ACC112 (cell line): ENCODE data around the gene OSTM1.

Source experiments
- H2AFZ ChIP-seq: fragments of 200-600 bp; sonication (generic); one replicate; pipeline ENCODE4 v1.6.0; 2017; ENCODE audit warnings: antibody characterized with exemption, low read length; ENCODE audit not compliant: unreplicated experiment
- H3K27ac ChIP-seq: fragments of 200-600 bp; sonication (generic); 2 replicates; pipeline ENCODE4 v1.5.1; 2014; ENCODE audit warnings: low read depth, mild to moderate bottlenecking, antibody characterized with exemption, low read length, moderate library complexity
- H3K27me3 ChIP-seq: fragments of 200-600 bp; sonication (generic); 2 replicates; pipeline ENCODE4 v1.6.1; 2014; ENCODE audit warnings: mild to moderate bottlenecking, antibody characterized with exemption, low read length, moderate library complexity, mixed read lengths; ENCODE audit not compliant: insufficient read depth
- H3K36me3 ChIP-seq: fragments of 200-600 bp; sonication (generic); 2 replicates; pipeline ENCODE4 v1.6.1; 2016; ENCODE audit warnings: mild to moderate bottlenecking, antibody characterized with exemption, low read length, moderate library complexity, mixed read lengths; ENCODE audit not compliant: insufficient read depth
- H3K4me1 ChIP-seq: fragments of 200-600 bp; sonication (generic); one replicate; pipeline ENCODE4 v1.6.1; 2016; ENCODE audit warnings: low read length, mixed read lengths; ENCODE audit not compliant: insufficient read depth, unreplicated experiment, control insufficient read depth
- H3K4me3 ChIP-seq: fragments of 200-600 bp; sonication (generic); 2 replicates; pipeline ENCODE4 v1.5.1; 2014; ENCODE audit warnings: mild to moderate bottlenecking, low read depth, low read length
- H3K79me2 ChIP-seq: fragments of 200-600 bp; sonication (generic); one replicate; pipeline ENCODE4 v1.6.0; 2016; ENCODE audit warnings: low read length; ENCODE audit not compliant: control insufficient read depth, unreplicated experiment, insufficient read depth

OSTM1 gene

DNA sequence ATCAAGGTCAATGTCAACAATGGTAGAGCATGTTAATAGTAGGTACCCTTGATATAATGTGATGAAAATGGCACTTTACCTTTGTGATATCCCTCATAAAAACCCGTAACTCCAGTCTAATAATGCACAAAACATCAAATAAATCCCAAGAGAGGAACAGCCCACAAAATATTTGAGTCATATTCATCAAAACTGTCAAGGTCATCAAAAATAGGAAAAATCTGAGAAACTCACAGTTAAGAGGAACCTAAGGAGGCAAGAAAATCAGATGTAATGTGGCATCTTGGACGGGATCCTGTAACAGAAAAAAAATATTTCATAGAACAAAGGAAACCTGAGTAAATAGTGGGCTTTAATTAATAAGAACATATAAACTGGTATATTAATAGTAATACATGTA, 25.5 kb upstream of the OSTM1 start:
- Histone ChIP-seq H3K4me3 (no peak overlapping the region), H3K27me3 (0 out of 2 replicates have a peak, but pooled peaks cover 4% of the 10 kb centered on the region), H2AFZ (no peak overlapping the region), H3K36me3 (no peaks in the 10 kb centered on the region), H3K27ac (no peak overlapping the region), H3K79me2 (no peaks in the 10 kb centered on the region), H3K4me1 (no peaks in the 10 kb centered on the region)

DNA sequence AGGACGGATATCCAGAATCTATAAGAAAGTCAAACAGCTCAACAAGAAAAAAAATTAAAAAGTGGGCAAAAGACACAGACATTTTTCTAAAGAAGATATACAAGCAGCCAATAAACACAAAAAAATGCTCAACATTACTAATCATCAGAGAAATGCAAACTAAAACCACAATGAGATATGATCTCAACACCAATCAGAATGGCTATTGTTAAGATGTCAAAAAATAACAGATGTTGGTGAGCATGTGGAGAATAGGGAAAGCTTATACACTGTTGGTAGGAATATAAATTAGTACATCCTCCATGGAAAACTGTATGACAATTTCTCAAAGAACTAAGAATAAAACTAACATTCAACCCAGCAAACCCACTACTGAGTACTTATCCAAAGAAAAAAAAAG, 23.3 kb upstream of the OSTM1 start:
- Histone ChIP-seq H2AFZ (no peak overlapping the region), H3K4me1 (no peaks in the 10 kb centered on the region), H3K36me3 (no peaks in the 10 kb centered on the region), H3K4me3 (no peak overlapping the region), H3K27ac (no peak overlapping the region), H3K79me2 (no peaks in the 10 kb centered on the region), H3K27me3 (0 out of 2 replicates have a peak, but pooled peaks cover 4% of the 10 kb centered on the region)

DNA sequence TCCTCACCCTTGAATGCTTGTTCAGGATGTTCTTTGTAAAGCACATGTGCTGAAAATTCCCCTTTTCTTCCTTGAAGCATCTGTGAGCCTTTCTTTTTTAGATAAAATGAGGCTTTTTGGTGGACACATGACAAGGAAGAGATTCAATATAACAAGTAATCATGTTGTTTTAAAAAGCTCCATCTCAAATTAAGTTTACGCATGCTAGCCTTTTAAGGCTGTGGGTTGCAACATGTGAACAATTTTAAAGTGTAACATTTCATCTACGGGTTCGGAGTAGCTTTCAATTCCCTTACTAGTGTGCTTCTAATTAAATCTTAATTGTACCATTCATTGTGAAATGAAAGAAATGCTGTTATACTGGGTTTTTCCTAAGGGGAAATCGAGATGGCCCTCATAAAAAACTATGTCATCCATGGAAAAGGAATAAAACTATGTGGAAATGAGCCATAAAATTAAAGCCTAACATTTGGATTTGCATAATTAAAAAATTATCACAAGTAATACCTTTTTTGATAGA, 19.3 kb upstream of the OSTM1 start:
- Histone ChIP-seq H3K27me3 (peaks cover 12% of the 10 kb centered on the region), H3K4me3 (no peak overlapping the region), H3K36me3 (no peaks in the 10 kb centered on the region), H2AFZ (no peak overlapping the region), H3K79me2 (no peaks in the 10 kb centered on the region), H3K27ac (no peak overlapping the region), H3K4me1 (no peaks in the 10 kb centered on the region)

DNA sequence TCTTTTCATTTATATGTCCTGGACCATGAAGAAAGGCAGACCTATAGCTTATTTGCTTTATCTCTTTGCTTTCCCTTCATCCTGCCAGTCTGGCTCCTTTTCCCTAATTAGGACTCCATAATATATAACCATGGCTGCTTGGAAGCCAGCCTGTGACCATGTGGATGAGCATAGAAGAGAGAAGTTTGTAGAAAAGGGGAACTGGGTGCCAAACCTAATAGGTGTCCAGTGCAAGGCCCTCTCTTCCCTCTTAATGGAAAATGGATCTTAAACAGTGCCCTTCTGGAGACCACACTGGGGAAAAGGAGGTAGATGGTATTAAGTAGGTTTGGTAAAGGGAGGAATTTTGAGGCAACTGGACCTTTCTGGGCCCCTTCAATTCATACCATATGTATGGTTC, 16.7 kb upstream of the OSTM1 start:
- Histone ChIP-seq H3K27me3 (peaks cover 12% of the 10 kb centered on the region), H3K27ac (no peak overlapping the region), H3K36me3 (no peaks in the 10 kb centered on the region), H3K79me2 (no peaks in the 10 kb centered on the region), H2AFZ (no peak overlapping the region), H3K4me3 (no peak overlapping the region), H3K4me1 (no peaks in the 10 kb centered on the region)

DNA sequence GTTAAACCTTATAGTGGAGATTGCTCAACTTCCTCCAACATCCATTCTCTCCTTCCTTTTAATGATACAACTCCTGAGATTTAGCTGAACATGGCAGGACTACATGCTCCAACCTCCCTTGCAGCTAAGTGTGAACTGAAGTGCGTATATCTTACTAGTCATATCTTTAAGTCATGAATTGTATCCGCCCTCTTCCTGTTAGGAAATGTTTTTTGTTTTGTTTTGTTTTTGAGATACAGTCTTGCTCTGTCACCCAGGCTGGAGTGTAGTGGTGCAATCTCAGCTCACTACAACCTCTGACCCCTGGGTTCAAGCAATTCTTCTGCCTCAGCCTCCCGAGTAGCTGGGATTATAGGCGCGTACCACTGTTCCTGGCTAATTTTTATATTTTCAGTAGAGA, 8.8 kb upstream of the OSTM1 start:
- no peak overlapping the region for H2AFZ ChIP-seq
- no peaks in the 10 kb centered on the region for H3K79me2 ChIP-seq
- H3K4me1 ChIP-seq: no peaks in the 10 kb centered on the region
- no peaks in the 10 kb centered on the region for H3K36me3 ChIP-seq
- no peak overlapping the region for H3K27ac ChIP-seq
- H3K27me3 ChIP-seq: peaks cover 3% of the 10 kb centered on the region; the same call in 1 of the 2 replicates
- no peak overlapping the region for H3K4me3 ChIP-seq

DNA sequence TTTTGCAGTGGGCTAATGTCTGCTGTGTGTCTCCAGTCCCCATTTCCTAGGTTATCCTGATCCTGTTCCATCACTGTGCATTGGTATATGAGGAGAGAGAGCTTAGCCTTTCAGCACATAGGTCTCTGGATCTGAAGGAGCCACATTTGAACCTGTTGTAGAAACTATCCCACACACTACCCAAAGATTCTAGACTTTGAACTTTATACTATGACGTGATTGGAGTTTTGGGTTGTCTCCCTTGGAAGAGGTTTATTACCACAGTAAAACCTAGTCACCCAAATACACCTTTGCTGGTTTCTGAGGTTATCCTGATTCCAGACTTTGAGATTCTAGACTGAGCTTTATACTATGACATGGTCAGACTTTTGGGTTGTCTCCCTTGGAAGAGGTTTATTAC, 8.0 kb upstream of the OSTM1 start:
- H3K27ac ChIP-seq: no peak overlapping the region
- H3K27me3 ChIP-seq: peaks cover 3% of the 10 kb centered on the region; the same call in 1 of the 2 replicates
- H3K4me1 ChIP-seq: no peaks in the 10 kb centered on the region
- no peak overlapping the region for H2AFZ ChIP-seq
- no peak overlapping the region for H3K4me3 ChIP-seq
- H3K36me3 ChIP-seq: no peaks in the 10 kb centered on the region
- H3K79me2 ChIP-seq: no peaks in the 10 kb centered on the region

DNA sequence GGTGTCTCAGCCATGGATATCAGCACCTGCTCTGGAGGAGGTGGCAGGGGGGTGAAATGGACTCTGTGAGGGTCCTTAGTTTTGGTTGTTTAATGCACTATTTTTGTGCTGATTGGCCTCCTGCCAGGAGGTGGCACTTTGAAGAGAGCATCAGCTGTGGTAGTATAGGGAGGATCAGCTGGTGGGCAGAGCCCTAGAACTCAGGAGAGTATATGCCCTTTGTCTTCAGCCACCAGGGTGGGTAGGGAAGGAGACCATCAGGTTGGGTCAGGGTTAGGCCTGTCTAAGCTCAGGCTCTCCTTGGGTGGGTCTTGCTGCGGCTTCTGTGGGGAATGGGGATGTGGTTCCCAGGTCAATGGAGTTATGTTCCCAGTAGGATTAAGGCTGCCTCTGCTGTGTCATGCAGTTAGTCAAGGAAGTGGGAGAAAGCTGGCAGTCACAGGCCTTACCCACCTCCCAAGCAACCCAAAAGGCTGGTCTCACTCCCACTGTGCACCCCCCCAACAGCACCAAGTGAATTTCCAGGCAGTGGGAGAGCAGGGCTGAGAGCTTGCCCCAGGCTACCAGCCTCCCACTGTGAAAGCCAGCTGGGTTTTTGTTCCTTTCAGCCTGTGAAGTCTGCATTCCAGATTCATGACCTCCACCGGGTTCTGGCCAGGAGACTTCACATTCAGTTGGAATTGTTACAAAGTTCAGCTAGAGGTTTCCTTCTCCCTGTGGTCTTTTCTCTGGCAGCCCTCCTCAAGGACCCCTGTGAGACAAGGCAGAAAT, 5.7 kb upstream of the OSTM1 start:
- no peak overlapping the region for H2AFZ ChIP-seq
- peaks cover 2% of the 10 kb centered on the region; the same call in 1 of the 2 replicates for H3K27me3 ChIP-seq
- H3K27ac ChIP-seq: no peak overlapping the region
- peaks cover 5% of the 10 kb centered on the region for H3K4me1 ChIP-seq
- no peaks in the 10 kb centered on the region for H3K36me3 ChIP-seq
- H3K4me3 ChIP-seq: no peak overlapping the region
- H3K79me2 ChIP-seq: no peaks in the 10 kb centered on the region

DNA sequence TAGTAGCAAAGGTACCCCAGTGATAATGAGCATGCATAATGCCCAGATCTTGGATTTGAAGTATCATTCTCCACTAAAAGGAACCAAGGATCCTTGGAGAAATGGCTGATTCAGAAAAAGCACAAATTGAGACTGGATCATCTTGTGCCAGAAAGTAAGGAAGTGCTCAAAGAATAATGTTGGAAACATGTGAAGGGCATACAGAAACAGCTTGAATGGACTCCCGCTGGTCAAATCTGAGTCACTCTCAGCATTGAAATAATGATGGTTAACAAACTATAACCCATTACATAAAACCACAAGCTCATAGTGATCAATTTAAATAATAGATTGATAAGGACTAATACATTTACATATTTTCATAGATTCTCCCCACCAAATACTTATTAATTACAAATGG, 3.6 kb upstream of the OSTM1 start:
- H3K79me2 ChIP-seq: peaks cover 9% of the 10 kb centered on the region
- peaks cover 12% of the 10 kb centered on the region for H3K4me1 ChIP-seq
- H3K36me3 ChIP-seq: no peaks in the 10 kb centered on the region
- H3K27ac ChIP-seq: no peak overlapping the region
- H3K27me3 ChIP-seq: no peaks in the 10 kb centered on the region
- H3K4me3 ChIP-seq: no peak overlapping the region
- no peak overlapping the region for H2AFZ ChIP-seq

DNA sequence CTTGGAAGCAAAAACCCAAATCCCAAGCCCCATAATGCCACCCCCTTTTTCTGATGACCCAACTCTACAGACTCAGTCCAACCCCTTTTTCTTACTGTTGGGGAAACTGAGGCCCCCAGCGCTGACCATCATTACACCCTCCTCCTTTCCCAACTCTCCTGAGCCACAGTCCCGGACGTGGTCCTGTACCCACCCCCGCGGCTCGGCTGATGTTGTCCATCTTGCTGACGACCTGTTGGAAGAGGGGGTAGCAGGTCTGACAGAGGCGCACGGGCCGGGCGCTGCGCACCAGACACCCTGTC, 533 bp downstream of the OSTM1 start:
- Histone ChIP-seq H3K79me2 (peaks cover 10% of the 10 kb centered on the region), H2AFZ (peak overlapping the region; percentile 97), H3K27me3 (no peaks in the 10 kb centered on the region), H3K4me3 (peak overlapping the region; percentile 95), H3K36me3 (no peaks in the 10 kb centered on the region), H3K27ac (no peak overlapping the region), H3K4me1 (peaks cover 12% of the 10 kb centered on the region)

DNA sequence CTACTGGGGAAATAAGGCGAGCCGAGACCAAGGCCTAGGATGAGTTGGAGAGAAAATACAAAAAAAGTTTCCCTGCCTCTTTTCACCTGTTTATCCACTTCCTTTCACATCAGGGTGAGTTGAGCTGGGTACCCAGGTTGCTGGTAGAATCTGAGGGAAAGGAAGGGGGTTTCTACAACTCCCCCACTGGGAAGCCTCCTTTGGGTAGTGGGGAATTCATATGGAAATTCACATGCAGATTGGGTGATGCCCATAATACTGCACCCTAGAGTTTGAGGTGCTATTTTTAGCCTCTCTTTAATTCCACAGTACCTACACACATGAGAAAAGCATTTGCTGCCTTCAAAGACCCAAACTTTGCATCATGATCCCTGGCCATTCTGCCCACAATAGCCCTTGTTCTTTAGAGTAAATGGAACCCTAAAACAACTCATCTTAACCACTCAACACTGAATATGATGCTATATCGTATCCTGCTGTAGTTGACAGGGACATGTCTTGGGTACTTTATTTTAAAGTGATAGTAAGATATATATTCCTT, 2.7 kb downstream of the OSTM1 start:
- Histone ChIP-seq H3K36me3 (no peaks in the 10 kb centered on the region), H3K4me3 (no peak overlapping the region), H2AFZ (no peak overlapping the region), H3K79me2 (peaks cover 10% of the 10 kb centered on the region), H3K27me3 (no peaks in the 10 kb centered on the region), H3K27ac (no peak overlapping the region), H3K4me1 (peaks cover 12% of the 10 kb centered on the region)

DNA sequence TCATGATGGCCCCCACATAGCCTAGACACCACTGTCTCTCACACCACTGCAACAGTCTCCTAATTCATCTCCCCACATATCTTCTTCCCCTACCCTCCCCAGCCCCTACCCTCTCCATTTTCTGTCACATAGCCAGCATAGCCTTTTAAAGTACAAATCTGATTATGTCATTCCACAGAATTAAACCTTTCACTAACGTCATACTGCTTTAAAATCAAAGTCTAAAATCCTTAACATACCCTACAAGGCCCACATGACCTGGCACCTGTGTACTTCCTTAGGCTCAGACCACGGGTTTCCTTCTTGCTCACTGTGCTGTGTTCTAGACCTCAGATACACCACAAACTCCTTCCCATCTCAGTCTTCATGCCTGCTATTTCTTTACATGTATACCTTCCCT, 5.9 kb downstream of the OSTM1 start:
- Histone ChIP-seq H3K4me1 (peaks cover 7% of the 10 kb centered on the region), H3K36me3 (no peaks in the 10 kb centered on the region)

More for the DNA sequence above, 5.9 kb downstream of the OSTM1 start:
- H3K27me3 ChIP-seq: no peaks in the 10 kb centered on the region
- H3K79me2 ChIP-seq: peaks cover 5% of the 10 kb centered on the region
- no peak overlapping the region for H3K4me3 ChIP-seq
- H2AFZ ChIP-seq: no peak overlapping the region
- no peak overlapping the region for H3K27ac ChIP-seq
